Stomach smooth muscle (tissue), 2 donors: ENCODE data around the gene ABLIM1.

Experiments
- H3K27ac ChIP-seq: one replicate; pipeline ENCODE4 v1.7.0; 2013; ENCODE audit warnings: mild to moderate bottlenecking, low read length, inconsistent platforms
- H3K27me3 ChIP-seq, 2 donors: one replicate each; pipeline ENCODE4 v1.7.0; 2013; ENCODE audit warnings: low read length in 2 of 2; ENCODE audit not compliant: insufficient read depth in 2 of 2, control insufficient read depth in 1 of 2
- H3K36me3 ChIP-seq, 2 donors: one replicate each; pipeline ENCODE4 v1.7.0; 2013; ENCODE audit warnings: low read length in 2 of 2; ENCODE audit not compliant: control insufficient read depth in 2 of 2, insufficient read depth in 2 of 2
- H3K4me1 ChIP-seq: one replicate; pipeline ENCODE4 v1.7.0; 2013; ENCODE audit warnings: low read length; ENCODE audit not compliant: control insufficient read depth, insufficient read depth
- H3K4me3 ChIP-seq, 2 donors: one replicate each; pipeline ENCODE4 v1.7.0; 2013; ENCODE audit warnings: low read length in 2 of 2
- H3K9ac ChIP-seq, 2 donors: one replicate each; pipeline ENCODE4 v1.7.0; 2013; ENCODE audit warnings: low read length in 2 of 2, mild to moderate bottlenecking in 1 of 2
- H3K9me3 ChIP-seq, 2 donors: one replicate each; pipeline ENCODE4 v1.7.0; 2013; ENCODE audit warnings: low read length in 2 of 2; ENCODE audit not compliant: control insufficient read depth in 2 of 2
- donor health status: healthy.
- donor health status: Pancreatic carcinoma.

ABLIM1 gene

GRCh38 chr10:114545071-114545470 is 113.0 kb downstream of the ABLIM1 start:
- Histone ChIP-seq H3K4me1 (peaks cover 3% of the 10 kb centered on the region), H3K27ac (no peak overlapping the region), H3K4me3 (no peak overlapping the region), H3K9ac (no peak overlapping the region), H3K27me3 (no peaks in the 10 kb centered on the region), H3K9me3 (no peaks in the 10 kb centered on the region), H3K36me3 (peaks cover 0 to 4% of the 10 kb centered on the region in 2 donors)

DNA sequence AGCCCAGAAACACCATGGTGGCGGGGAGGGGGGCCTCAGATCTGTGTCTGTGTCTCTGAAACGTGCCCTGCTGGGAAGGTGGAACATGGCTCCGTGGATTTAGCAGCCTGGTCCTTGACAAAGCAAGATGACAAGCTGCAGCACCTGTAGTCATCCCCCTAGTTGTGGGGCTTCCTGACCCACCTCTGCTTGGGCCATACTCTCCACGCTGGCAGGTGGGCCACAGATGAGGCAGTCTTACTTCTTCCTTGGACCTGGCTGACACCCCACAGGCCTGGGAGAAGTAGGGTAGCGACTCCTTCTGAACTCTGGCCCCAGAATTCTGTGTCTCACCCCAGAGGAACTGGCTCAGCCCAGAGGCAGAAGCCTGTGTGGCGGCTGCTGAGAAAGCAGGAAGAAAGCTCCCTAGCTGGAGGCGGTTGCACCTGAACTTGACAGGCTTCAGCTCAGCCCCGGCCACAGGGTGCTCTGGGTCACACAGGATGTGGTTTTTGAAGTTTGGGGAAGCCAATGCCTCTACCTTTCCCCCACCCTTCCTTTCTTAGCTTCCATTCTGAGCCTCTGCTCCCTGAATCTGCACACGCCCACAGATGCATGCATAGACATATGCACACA is 113.9 kb downstream of the ABLIM1 start:
- no peaks in the 10 kb centered on the region for H3K9me3 ChIP-seq
- no peak overlapping the region for H3K27ac ChIP-seq
- no peaks in the 10 kb centered on the region for H3K27me3 ChIP-seq
- H3K36me3 ChIP-seq = peaks cover 0 to 4% of the 10 kb centered on the region in 2 donors
- H3K4me1 ChIP-seq = peaks cover 3% of the 10 kb centered on the region
- no peak overlapping the region for H3K9ac ChIP-seq
- H3K4me3 ChIP-seq = no peak overlapping the region

DNA sequence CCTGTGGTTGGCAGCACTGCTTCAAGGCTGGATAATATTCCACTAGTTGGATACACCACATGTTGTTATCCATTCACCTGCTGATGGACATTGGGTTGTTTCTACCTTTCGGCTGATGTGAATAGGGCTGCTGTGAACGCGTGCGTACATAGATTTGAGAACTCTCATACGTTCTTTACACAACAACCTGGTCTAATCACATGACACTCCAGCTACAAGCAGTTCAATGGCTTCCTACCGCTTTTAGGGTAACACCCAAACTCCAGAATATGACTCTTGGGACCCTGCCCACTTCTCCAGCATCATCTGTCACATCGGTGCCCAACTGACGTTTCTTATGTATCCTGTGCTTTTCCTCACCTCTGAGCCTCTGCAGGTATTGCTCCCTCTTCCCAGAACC is 114.6 kb downstream of the ABLIM1 start:
- Histone ChIP-seq H3K4me1 (peaks cover 6% of the 10 kb centered on the region), H3K36me3 (peaks cover 0 to 4% of the 10 kb centered on the region in 2 donors), H3K4me3 (no peak overlapping the region), H3K9ac (no peak overlapping the region), H3K27ac (no peak overlapping the region), H3K27me3 (no peaks in the 10 kb centered on the region), H3K9me3 (no peaks in the 10 kb centered on the region)

DNA sequence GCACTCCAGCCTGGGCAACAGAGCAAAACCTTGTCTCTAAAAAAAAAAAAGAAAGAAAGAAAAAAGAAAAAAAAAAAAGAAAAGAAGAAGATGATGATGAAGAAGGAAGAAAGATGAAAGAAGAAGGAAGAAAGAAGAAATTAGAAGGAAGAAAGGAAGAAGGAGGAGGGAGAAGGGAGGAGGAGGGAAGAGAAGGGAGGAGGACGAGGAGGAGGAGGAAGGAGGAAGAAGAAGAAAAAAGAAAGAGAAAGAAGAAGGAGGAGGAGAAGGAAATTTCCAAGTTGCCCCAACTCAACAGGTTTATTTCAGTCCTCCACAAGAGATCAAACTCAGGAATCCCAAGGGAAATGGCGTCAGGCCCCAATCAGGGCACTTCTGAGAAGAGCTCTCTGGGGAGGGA is 115.7 kb downstream of the ABLIM1 start:
- Histone ChIP-seq H3K27ac (no peak overlapping the region), H3K4me1 (peaks cover 10% of the 10 kb centered on the region), H3K36me3 (peaks cover 0 to 4% of the 10 kb centered on the region in 2 donors), H3K4me3 (no peak overlapping the region), H3K27me3 (no peaks in the 10 kb centered on the region), H3K9me3 (no peaks in the 10 kb centered on the region), H3K9ac (no peak overlapping the region)

- Histone ChIP-seq H3K36me3 (peaks cover 0 to 4% of the 10 kb centered on the region in 2 donors), H3K4me1 (peaks cover 10% of the 10 kb centered on the region), H3K27ac (peak overlapping the region; percentile 73), H3K9ac (no peak overlapping the region), H3K9me3 (no peaks in the 10 kb centered on the region), H3K27me3 (no peaks in the 10 kb centered on the region), H3K4me3 (no peak overlapping the region)
These were observed 116.3 kb downstream of the ABLIM1 start for GRCh38 chr10:114541797-114542160.

DNA sequence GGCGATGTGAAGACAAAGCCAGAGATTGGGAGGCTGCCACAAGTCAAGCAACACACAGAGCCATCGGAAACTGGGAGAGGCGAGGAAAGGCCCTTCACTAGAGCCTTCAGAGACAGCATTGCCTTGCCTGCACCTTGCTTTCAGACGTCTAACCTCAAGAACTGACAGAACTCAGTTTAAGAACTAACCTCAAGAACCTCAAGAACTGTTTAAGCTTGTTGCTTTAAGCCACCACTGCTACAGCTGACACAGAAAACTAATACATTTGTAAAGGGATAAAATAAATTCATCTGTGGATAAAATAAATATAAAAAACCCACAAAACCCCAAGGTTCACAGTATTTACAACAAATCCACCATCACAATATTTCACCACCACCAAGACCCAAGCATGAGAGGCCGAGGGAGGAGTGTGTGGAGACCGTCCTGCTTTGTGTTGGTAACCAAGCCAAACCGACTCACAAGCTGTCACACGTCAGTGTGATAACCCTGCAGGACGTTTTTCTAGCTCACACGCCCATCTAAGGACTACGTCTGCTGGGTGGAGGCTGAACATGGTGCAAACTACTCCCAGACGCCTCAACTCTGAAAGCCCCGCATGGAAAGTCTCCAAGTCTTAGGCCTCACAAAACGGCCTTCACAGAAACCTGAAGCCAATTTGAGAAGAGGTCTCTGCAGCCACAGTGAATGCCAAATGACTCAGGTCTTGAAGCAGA is 116.8 kb downstream of the ABLIM1 start:
- Histone ChIP-seq H3K4me1 (peaks cover 10% of the 10 kb centered on the region), H3K4me3 (no peak overlapping the region), H3K36me3 (peaks cover 0 to 4% of the 10 kb centered on the region in 2 donors), H3K27me3 (no peaks in the 10 kb centered on the region), H3K9me3 (no peaks in the 10 kb centered on the region), H3K27ac (peak overlapping the region; percentile 73), H3K9ac (no peak overlapping the region)

DNA sequence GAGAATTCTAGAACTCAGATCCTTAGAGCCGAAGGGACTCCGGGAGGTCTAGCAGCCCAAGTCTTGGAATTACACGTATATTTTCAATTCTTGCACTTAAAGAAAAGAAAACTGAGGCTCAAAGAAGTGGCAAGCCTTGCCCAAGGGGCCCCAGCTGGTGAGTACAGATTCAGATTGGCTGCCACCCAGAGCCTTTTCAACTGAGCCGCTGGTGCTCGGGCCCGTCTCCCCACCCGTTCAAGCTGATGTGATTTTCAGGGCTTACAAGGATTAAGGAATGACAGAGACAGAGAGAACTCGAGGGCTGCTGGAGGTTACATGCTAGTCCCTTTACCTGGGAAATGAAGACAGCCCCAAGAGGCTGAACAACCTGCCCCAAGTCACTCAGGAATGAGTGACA is 117.8 kb downstream of the ABLIM1 start:
- Histone ChIP-seq H3K9ac (no peak overlapping the region), H3K27ac (peak overlapping the region; percentile 73), H3K4me3 (no peak overlapping the region), H3K36me3 (peaks cover 0 to 4% of the 10 kb centered on the region in 2 donors), H3K9me3 (no peaks in the 10 kb centered on the region), H3K27me3 (no peaks in the 10 kb centered on the region), H3K4me1 (peaks cover 10% of the 10 kb centered on the region)

GRCh38 chr10:114539623-114540022 is 118.5 kb downstream of the ABLIM1 start:
- H3K27ac ChIP-seq = no peak overlapping the region
- H3K4me1 ChIP-seq = peaks cover 10% of the 10 kb centered on the region
- no peaks in the 10 kb centered on the region for H3K9me3 ChIP-seq
- H3K9ac ChIP-seq = no peak overlapping the region
- no peaks in the 10 kb centered on the region for H3K27me3 ChIP-seq
- no peak overlapping the region for H3K4me3 ChIP-seq
- H3K36me3 ChIP-seq = peaks cover 0 to 4% of the 10 kb centered on the region in 2 donors

- H3K9me3 ChIP-seq = no peaks in the 10 kb centered on the region
- no peak overlapping the region for H3K4me3 ChIP-seq
- H3K27ac ChIP-seq = no peak overlapping the region
- no peak overlapping the region for H3K9ac ChIP-seq
- H3K27me3 ChIP-seq = no peaks in the 10 kb centered on the region
- no peaks in the 10 kb centered on the region for H3K36me3 ChIP-seq
- peaks cover 10% of the 10 kb centered on the region for H3K4me1 ChIP-seq
These were observed 119.7 kb downstream of the ABLIM1 start for GRCh38 chr10:114538181-114538906.

- Histone ChIP-seq H3K9me3 (no peaks in the 10 kb centered on the region), H3K9ac (no peak overlapping the region), H3K4me1 (peaks cover 9% of the 10 kb centered on the region), H3K36me3 (no peaks in the 10 kb centered on the region), H3K4me3 (no peak overlapping the region), H3K27me3 (no peaks in the 10 kb centered on the region), H3K27ac (no peak overlapping the region)
These were observed 120.3 kb downstream of the ABLIM1 start for GRCh38 chr10:114537736-114538135.
